GM19025 (cell line): ENCODE data around the gene PITPNM2.
"Not testable (repeated sequence)": the region's sequence is repeated elsewhere in the genome, so short reads cannot be mapped to it uniquely, and the experiment has no call there.

Experiments used
- ATAC-seq: cut with Tn5 transposase; IDR thresholded peaks from one replicate; pipeline ENCODE4 v1.9.1; 2021; ENCODE audit warnings: mild to moderate bottlenecking, low read depth, moderate library complexity; ENCODE audit not compliant: unreplicated experiment

PITPNM2 gene

GRCh38 chr12:123122626-123123025, 28.3 kb downstream of the PITPNM2 start:
- ATAC-seq: no peak

GRCh38 chr12:123121670-123122069, 29.2 kb downstream of the PITPNM2 start:
- ATAC-seq: no peak

- peak; percentile 7 for ATAC-seq
These were observed 30.3 kb downstream of the PITPNM2 start for GRCh38 chr12:123120452-123121166.

- ATAC-seq: peak; percentile 68
These were observed 31.1 kb downstream of the PITPNM2 start for GRCh38 chr12:123119808-123120207.

- ATAC-seq: no peak
These were observed 32.4 kb downstream of the PITPNM2 start for GRCh38 chr12:123118497-123118896.

- no peak for ATAC-seq
These were observed 35.3 kb downstream of the PITPNM2 start for GRCh38 chr12:123115409-123116121.

- no peak for ATAC-seq
These were observed 36.4 kb downstream of the PITPNM2 start for GRCh38 chr12:123114304-123115083.

GRCh38 chr12:123113026-123113425, 37.9 kb downstream of the PITPNM2 start:
- no peak for ATAC-seq

GRCh38 chr12:123111498-123112165, 39.3 kb downstream of the PITPNM2 start:
- ATAC-seq: no peak

GRCh38 chr12:123109319-123109772, 41.5 kb downstream of the PITPNM2 start:
- no peak for ATAC-seq

GRCh38 chr12:123108682-123109066, 42.2 kb downstream of the PITPNM2 start:
- no peak for ATAC-seq

- ATAC-seq: no peak
These were observed 42.8 kb downstream of the PITPNM2 start for GRCh38 chr12:123107926-123108681.

- no peak for ATAC-seq
These were observed 44.1 kb downstream of the PITPNM2 start for GRCh38 chr12:123106640-123107359.

GRCh38 chr12:123105211-123105826, 45.6 kb downstream of the PITPNM2 start:
- no peak for ATAC-seq

- ATAC-seq: no peak
These were observed 46.1 kb downstream of the PITPNM2 start for GRCh38 chr12:123104809-123105208.

- ATAC-seq: not testable (repeated sequence)
These were observed 46.8 kb downstream of the PITPNM2 start for GRCh38 chr12:123104094-123104493.

- no peak for ATAC-seq
These were observed 47.9 kb downstream of the PITPNM2 start for GRCh38 chr12:123102781-123103503.

GRCh38 chr12:123102366-123102765, 48.5 kb downstream of the PITPNM2 start:
- ATAC-seq: no peak
